ENCODE measurements around the gene UFC1.

DNA sequence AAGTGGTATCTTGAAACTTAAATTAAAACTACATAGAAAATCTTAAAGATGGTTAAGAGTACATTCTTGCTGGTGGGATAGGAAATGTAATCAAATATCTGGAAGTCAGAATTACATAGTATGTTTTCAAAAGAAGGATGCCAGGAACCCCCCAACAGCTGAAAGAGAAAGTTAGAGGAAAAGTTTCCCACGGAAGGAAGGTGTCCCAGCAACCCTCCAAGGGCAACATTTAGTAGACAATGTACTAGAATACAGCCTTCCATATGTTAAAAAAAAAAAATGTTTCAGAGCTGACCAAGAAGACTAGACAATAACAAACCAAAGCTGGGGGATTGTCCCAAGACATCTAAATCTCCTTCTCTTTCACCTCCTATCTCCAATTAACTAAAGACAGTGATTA is 23.5 kb upstream of the UFC1 start:
- TF ChIP-seq POLR2AphosphoS5 (IDR thresholded peaks at IDR 0.05; ENCODE audit: borderline replicate concordance, low read depth, low read length) (no peak), EZH2 (IDR thresholded peaks at IDR 0.05) (no peak), FOXP2 (optimal IDR thresholded peaks at IDR 0.05; ENCODE audit: control extremely low read depth, extremely low read length, insufficient read depth) (no peak)

All from SK-N-MC (cell line).